Activated naive CD4-positive, alpha-beta T cell treated with anti-CD3 and anti-CD28 coated beads, Interleukin-2, amount 10 ng/mL, durations not matched to agents 5 hours and 36 hours (primary cell): Measurements from ENCODE around the gene ANKRD13C. TPM values are rescaled to one million over a fixed set of nuclear protein-coding genes. Genes with fewer than 3 reads are reported as not detected.

Experiments used
- total RNA-seq, 2 experiments: library from RNA; stranded (reverse); gene quantifications; one replicate each; pipeline ENCODE4 v1.2.3, GENCODE V29; 2021

Gene ANKRD13C
- 10 to 100 TPM; 20.9 to 23.0 TPM for total RNA-seq

GRCh38 chr1:70354332-70355110 lies at the start of gene ANKRD13C:
ANKRD13C (minus strand) TSS chr1:70354722; CDS start chr1:70354408, 314 bp downstream.

GRCh38 chr1:70221238-70222121 lies 133.0 kb downstream of the ANKRD13C start, which contains the start of gene SRSF11:
SRSF11 (plus strand) TSS chr1:70221380; CDS start chr1:70221637, 257 bp downstream.

Other genes starting within 250 kb of the ANKRD13C start
- 10 to 100 TPM; 13.7 to 16.5 TPM for gene LRRC40, start 149.1 kb downstream of the ANKRD13C start, total RNA-seq
- 100 to 1,000 TPM; 184 to 186 TPM for gene SRSF11, start 133.3 kb downstream of the ANKRD13C start, total RNA-seq
- 1 to 10 TPM; 1.4 to 1.5 TPM for gene CTH, start 56.5 kb upstream of the ANKRD13C start, total RNA-seq